HTERT RPE-1 (cell line): ENCODE data around the gene UBAC2.

Experiments used
- in situ Hi-C: fragments of 300-500 bp; cut with MboI; formaldehyde crosslinking; loops from 4 replicates; pipeline ENCODE4 v1.14.3; 2020; ENCODE audit warnings: low sequenced_read_pairs

Gene UBAC2

GRCh38 chr13:99308471-99309087, 107.9 kb downstream of the UBAC2 start:
- in situ Hi-C loops = no loop called here

- in situ Hi-C loops = no loop called here
Observed at GRCh38 chr13:99310382-99311031, 109.9 kb downstream of the UBAC2 start.

- in situ Hi-C loops = no loop called here
Observed at GRCh38 chr13:99311137-99311536, 110.5 kb downstream of the UBAC2 start.

- in situ Hi-C loops = no loop called here
Observed at GRCh38 chr13:99311748-99312492, 111.3 kb downstream of the UBAC2 start.

GRCh38 chr13:99312493-99312883, 111.8 kb downstream of the UBAC2 start:
- in situ Hi-C loops = no loop called here

- in situ Hi-C loops = no loop called here
Observed at GRCh38 chr13:99313501-99313900, 112.8 kb downstream of the UBAC2 start.

GRCh38 chr13:99313941-99314340, 113.3 kb downstream of the UBAC2 start:
- in situ Hi-C loops = no loop called here

GRCh38 chr13:99314640-99315176, 114.1 kb downstream of the UBAC2 start:
- in situ Hi-C loops = no loop called here

GRCh38 chr13:99315186-99315585, 114.5 kb downstream of the UBAC2 start:
- in situ Hi-C loops = no loop called here

GRCh38 chr13:99316224-99316623, 115.6 kb downstream of the UBAC2 start:
- in situ Hi-C loops = no loop called here

- in situ Hi-C loops = no loop called here
Observed at GRCh38 chr13:99316657-99317256, 116.1 kb downstream of the UBAC2 start.

GRCh38 chr13:99320693-99321481, 120.2 kb downstream of the UBAC2 start:
- in situ Hi-C loops = no loop called here

- in situ Hi-C loops = no loop called here
Observed at GRCh38 chr13:99321709-99322108, 121.1 kb downstream of the UBAC2 start.

- in situ Hi-C loops = no loop called here
Observed at GRCh38 chr13:99322297-99323103, 121.8 kb downstream of the UBAC2 start.

GRCh38 chr13:99323488-99323887, 122.8 kb downstream of the UBAC2 start:
- in situ Hi-C loops = no loop called here

GRCh38 chr13:99326012-99326411, 125.4 kb downstream of the UBAC2 start:
- in situ Hi-C loops = no loop called here

- in situ Hi-C loops = no loop called here
Observed at GRCh38 chr13:99327126-99327525, 126.5 kb downstream of the UBAC2 start.

GRCh38 chr13:99327761-99328160, 127.1 kb downstream of the UBAC2 start:
- in situ Hi-C loops = no loop called here

GRCh38 chr13:99329477-99329876, 128.8 kb downstream of the UBAC2 start:
- in situ Hi-C loops = no loop called here

- in situ Hi-C loops = no loop called here
Observed at GRCh38 chr13:99330942-99331341, 130.3 kb downstream of the UBAC2 start.
